Sciatic nerve (tissue), 2 donors: ENCODE measurements around the gene MGAT5. TPM values are rescaled to one million over a fixed set of nuclear protein-coding genes. Genes with fewer than 3 reads are reported as not detected.
A peak's percentile ranks its signal among the peaks of the same experiment; 100 is the strongest.
"Not testable (repeated sequence)": the region's sequence is repeated elsewhere in the genome, so short reads cannot be mapped to it uniquely, and the experiment has no call there.

Experiments
- ATAC-seq: fragments of 200-7000 bp; cut with Tn5 transposase; one replicate; pipeline ENCODE4 v1.9.1; 2020; ENCODE audit warnings: mild to moderate bottlenecking, moderate library complexity
- DNase-seq: peaks from one replicate; pipeline ENCODE4 v3.0.0-alpha.2; 2020; ENCODE audit warnings: low spot score
- intact Hi-C: fragments of 100-400 bp; cut with DNase I; formaldehyde crosslinking; loops from one replicate; pipeline ENCODE4 v1.14.2; 2022
- total RNA-seq: library from RNA; stranded (reverse); fragmentation: NEBNext Ultra II Directional; extraction: Animal tissue kit (Norgen Biotek cat#: 25700); gene quantifications from one replicate; pipeline ENCODE4 v1.2.1, GENCODE V29; 2021
- donor health status: DM: no; HTN: no; CAD: no.
- donor health status: DM: no; HTN: no; CAD: no.

MGAT5 gene
- total RNA-seq, 1 donor from 2014 or later, result 49.6 TPM

- peak; percentile 58 for DNase-seq
- intact Hi-C loops, result no loop called here
- no peak for ATAC-seq
Observed at GRCh38 chr2:134461511-134461910, 207.6 kb downstream of the MGAT5 start.

GRCh38 chr2:134462275-134462674, 208.4 kb downstream of the MGAT5 start:
- intact Hi-C loops, result no loop called here
- DNase-seq (peak; percentile 17), ATAC-seq (no peak)

GRCh38 chr2:134462791-134463698, 209.2 kb downstream of the MGAT5 start:
- ATAC-seq, result no peak
- peak; percentile 37 for DNase-seq
- intact Hi-C loops, result no loop called here

DNA sequence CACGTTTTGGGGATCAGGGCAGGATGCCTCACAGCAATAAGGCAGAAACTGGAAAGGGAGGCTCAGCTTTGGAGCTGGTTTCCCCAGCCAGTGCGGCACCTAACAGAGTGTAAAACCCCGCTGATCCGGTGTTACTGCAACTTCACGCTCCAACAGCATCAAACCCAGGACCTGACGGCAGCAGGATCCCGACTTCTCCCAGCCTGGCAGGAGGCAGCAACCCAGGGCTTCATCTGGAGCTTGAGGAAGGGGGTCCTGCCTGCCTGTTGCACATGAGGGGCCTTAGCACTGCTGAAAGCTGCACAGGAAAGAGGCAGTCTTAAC, 209.8 kb downstream of the MGAT5 start:
- ATAC-seq (no peak), DNase-seq (peak; percentile 30)
- intact Hi-C loops, result no loop called here

- peak; percentile 26 for DNase-seq
- intact Hi-C loops, result no loop called here
Observed at GRCh38 chr2:134465228-134466105, 211.6 kb downstream of the MGAT5 start.

DNA sequence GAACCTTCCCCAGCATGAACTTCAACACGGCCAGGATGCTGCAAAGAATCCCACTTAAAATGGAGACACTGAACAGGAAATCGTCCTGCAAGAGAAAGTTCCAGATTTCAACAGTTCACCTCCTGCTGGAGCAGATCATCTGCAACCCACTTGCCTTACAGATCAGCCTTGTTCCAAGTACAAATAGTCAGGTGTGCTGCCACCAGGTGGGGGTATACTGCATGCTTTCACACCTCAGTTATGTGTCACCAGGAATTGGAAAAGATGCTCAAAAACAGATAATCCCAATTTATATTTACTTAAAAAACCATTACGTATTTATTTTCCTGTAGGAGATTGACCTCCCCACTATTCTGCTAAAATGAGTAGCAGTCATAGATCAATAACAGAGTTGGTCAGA, 212.3 kb downstream of the MGAT5 start:
- intact Hi-C loops, result no loop called here
- DNase-seq (peak; percentile 13), ATAC-seq (no peak)

More at GRCh38 chr2:134465228-134466105, 211.6 kb downstream of the MGAT5 start:
- ATAC-seq, result no peak

GRCh38 chr2:134468164-134468563, 214.3 kb downstream of the MGAT5 start:
- peak; percentile 8 for DNase-seq
- intact Hi-C loops, result no loop called here
- no peak for ATAC-seq

GRCh38 chr2:134468776-134469175, 214.9 kb downstream of the MGAT5 start:
- intact Hi-C loops, result no loop called here
- DNase-seq (peak; percentile 31), ATAC-seq (no peak)

DNA sequence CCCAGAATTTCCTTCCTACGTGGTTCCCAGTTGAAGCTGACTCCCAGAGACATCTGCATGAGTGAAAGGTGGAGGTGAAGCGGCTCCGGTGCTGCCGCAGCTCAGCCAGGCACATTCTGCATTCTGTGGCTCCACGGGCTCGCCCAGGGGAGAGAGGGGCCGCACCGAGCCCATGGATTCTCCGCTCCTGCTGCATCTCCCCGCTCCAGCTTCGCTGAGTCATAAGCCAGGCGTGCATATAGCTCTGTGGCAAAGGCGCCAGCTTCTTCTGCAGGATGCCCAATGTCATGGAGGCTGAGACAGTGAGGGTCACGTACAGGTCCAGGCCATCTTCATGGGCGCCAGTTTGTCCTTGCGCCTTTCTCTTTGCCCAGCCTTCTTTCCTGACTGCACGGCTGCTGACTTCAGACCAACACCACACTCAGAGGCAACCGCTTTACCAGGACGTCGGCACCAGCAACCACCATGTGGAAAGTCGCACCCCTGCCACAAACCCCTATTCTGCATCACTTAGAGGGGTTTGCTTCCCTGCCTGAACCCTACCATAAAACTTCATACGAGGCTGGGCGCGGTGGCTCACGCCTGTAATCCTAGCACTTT, 215.7 kb downstream of the MGAT5 start:
- peak; percentile 22 for DNase-seq
- no peak for ATAC-seq
- intact Hi-C loops, result no loop called here

DNA sequence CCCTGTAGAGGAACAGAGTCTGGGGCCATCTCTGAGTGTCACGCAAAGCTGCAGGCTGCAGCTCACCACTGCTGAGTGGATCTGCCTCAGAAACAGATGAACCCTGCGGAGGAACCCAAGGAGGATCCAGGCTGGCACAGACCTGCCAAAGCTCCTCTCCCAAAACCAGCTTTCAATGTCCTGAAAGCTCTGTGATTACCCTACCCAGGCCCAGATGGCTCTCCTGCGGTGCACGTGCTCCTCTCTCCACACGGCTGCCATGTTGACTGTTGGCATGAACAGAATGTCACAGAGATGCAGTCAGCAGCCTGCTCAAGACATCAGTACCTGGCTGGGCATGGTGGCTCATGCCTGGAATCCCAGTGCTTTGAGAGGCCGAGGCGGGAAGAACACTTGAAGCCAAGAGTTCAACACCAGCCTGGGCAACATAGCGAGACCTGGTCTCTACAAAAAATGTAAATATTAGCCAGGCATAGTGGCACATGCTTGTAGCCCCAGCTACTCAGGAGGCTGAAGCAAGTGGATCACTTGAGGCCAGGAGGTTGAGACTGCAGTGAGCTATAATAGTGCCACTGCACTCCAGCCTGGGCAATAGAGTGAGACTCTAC, 216.8 kb downstream of the MGAT5 start:
- intact Hi-C loops, result no loop called here
- DNase-seq, result peak; percentile 12
- no peak for ATAC-seq

DNA sequence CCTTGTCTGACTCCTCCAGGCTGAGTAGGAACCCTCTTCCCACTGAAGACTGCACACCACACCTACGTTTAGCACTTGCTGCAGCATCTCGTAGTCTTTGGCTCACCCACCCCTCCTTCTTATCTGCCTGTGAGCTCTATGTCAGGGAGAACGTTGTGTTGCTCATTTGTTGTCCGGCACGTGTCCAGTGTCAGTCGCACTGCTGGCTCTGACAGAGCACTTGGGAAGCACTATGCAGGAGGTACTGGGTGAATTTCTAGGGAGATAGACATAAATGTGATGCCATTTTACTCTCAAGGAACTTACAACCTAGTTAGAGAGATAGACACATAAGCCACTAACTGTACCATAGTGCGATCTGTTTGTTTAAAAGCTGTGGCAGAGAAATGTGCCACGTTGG, 223.1 kb downstream of the MGAT5 start:
- ATAC-seq, intact Hi-C loops: not testable (repeated sequence)
- DNase-seq, result peak; percentile 6

DNA sequence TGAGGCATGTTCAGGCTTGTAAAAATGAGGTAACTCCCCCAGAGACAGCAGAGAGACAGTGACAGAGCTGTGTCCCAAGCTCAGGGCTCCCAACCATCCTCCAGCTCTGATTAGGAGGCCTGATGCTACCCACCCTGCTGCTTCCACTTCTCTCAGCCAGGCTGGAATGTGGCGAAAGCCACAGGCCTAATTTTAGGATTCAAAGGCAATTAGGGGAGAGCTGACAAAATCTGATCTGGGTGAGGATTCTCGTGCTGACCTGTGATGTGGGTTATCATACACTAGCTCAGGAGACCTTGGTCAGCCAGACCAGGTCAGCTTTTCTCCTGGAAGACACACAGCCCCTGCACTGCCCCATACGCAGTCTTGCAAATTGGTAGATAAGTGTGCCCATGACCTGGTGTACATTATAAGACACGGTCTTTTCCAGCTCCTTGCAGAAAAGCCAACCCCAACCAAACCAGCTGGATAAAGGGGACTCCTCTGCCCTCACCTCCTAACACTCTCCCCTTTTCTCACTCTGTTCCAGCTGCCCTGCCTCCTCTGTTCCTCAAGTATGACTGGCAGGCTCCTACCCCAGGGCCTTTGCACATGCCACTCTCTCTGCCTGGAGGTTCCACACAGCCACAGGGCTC, 225.9 kb downstream of the MGAT5 start:
- ATAC-seq, result no peak
- intact Hi-C loops, result no loop called here
- DNase-seq, result no peak

DNA sequence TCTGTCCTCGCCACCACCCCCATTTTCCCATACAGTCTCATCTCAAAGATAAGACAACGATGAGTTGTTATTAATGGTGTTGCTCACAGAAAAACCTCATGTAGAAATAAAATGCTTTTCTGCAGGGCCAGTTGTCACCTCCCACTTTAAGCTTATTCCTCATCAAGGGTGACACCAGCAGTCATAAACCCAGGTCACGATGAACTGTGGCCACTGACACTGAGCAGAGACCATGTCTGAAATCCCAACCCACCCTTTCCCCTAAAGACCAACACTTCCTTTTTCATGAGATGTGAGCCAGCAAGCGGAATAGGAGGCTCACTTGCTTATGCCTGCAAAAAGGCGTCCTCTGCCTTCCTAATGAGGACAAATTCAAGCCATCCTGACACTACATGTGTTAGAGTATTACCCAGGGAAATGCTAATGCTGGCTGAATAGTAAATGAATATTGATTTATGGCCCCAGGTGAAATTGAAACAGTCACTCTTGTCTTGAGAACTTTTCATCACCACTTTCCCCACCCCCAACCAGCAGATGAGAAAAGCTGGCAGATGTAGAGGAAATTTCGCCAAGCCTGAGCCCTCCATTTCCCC, 228.4 kb downstream of the MGAT5 start:
- DNase-seq, result peak; percentile 5
- no peak for ATAC-seq
- intact Hi-C loops, result no loop called here

DNA sequence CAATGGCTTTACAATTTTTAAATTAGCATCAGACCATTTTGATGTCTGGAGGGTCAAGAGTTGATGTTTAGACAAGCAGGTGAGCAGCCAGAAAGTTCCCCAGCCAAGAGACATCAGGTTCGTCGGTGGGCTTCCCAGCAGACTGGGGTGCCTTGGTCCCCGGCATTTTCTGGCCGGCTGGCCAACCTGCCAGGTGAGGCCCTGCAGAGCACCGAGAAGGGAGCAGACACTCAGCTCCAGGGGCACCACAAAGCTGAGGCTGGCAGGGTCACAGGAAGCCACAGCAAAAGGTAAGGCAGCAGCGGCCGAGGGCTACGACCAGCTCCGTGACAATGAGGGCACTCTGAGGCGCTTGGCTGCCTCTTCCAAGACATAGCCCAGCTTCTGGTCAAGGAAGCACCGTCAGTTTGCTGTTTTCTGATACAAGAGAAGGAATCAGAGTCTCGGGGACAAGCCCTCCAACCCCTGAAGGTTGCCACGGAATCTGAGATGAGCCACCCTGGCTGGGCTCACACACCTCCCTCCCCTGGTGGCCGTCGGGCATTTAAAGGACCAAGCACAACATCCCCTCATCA, 229.0 kb downstream of the MGAT5 start:
- ATAC-seq (no peak), DNase-seq (peak; percentile 19)
- intact Hi-C loops, result no loop called here

DNA sequence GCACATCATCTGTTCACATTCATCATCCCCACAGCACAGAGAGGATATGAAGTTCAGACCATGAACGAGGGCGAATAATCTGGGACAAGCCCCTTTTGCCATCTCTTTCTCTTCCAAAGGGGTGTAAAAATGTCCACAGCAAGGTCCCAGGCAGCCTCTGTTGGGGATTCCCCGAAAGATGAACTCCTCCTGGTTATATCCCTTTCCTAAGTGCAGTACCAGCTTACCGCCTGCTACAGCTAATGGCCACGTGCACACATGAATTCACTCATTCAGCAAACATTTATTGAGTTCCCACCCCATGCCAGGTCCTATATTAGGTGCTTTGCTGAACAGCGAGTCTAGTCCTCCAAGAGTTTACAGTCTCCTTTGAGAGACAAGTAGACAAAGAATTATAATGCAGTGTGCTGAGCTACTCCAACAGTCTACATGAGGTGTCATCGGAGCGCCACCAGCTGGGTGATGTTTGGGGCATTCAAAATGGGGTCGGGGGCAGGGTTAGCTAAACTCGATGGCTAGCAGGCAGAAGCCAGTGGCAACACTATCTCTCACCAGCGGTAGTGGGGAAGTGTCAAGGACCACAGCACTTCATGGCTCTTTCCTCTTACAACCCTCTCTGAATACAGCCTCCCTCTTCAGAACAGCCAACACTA, 236.0 kb downstream of the MGAT5 start:
- no peak for ATAC-seq
- intact Hi-C loops, result no loop called here
- DNase-seq, result no peak

DNA sequence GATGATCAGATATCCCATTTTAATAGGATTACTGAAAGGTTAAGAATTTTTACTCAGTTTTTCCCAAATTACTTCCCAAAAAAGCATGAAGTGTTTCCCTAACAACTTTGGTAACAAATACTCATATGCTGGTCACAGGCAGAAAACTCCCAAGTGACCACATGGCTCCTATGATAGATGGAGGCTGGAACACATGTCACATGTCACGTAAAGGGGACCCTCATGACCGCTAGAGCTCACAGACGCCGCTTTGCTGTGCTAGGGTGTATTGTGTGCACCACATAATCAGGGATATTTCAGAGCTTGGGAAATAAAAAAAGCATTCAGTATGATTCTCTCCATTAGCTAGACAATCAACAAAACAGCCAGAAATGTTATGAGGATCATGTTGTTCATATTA, 236.7 kb downstream of the MGAT5 start:
- DNase-seq, result no peak
- intact Hi-C loops, result no loop called here
- ATAC-seq, result no peak

- no peak for DNase-seq
- ATAC-seq, result no peak
- intact Hi-C loops, result no loop called here
Observed at GRCh38 chr2:134491022-134491421, 237.2 kb downstream of the MGAT5 start.
